Left lobe of liver (tissue), 2 donors: ENCODE data around the gene PDE7B. TPM values are rescaled to one million over a fixed set of nuclear protein-coding genes. Genes with fewer than 3 reads are reported as not detected.

ENCODE experiments used
- ATAC-seq: fragments of 200-7000 bp; cut with Tn5 transposase; one replicate; pipeline ENCODE4 v1.9.1; 2020; ENCODE audit warnings: mild to moderate bottlenecking, moderate library complexity
- DNase-seq: peaks from one replicate; pipeline ENCODE4 v3.0.0-alpha.2; 2020; ENCODE audit warnings: low spot score
- total RNA-seq: library from RNA; stranded (reverse); gene quantifications from one replicate; pipeline ENCODE4 v1.2.1, GENCODE V29; 2021
- donor health status: DM: no; HTN: no; CAD: no; lungs with moderate emphysema.
- donor health status: DM: no; HTN: yes; CAD: no.

The PDE7B gene
- total RNA-seq, 1 donor from 2014 or later = 3.4 TPM

DNA sequence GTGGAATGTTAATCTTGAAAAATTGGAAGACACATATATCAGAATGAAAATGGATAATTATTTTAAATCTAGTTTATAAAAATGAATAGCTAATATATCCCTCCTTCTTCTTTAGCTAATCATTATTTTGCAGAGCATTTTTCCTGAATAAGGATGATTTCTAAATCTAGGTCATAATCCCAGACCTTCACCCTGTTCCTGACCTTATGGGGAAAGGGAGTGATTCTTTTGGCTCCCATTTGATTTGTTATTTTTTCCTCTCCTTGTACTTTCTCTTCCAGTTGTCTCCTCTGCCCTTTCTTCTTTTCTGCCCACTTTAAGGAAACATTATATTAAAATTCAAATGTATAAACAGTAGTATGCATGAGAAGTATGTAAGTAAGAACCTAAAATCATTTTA is 208.6 kb downstream of the PDE7B start:
- ATAC-seq = no peak
- DNase-seq = no peak

GRCh38 chr6:136060759-136061158 is 209.3 kb downstream of the PDE7B start:
- ATAC-seq = peak; percentile 45
- DNase-seq = no peak

GRCh38 chr6:136061701-136062100 is 210.2 kb downstream of the PDE7B start:
- DNase-seq (no peak), ATAC-seq (no peak)

- ATAC-seq = no peak
- no peak for DNase-seq
Observed at GRCh38 chr6:136063096-136063495, 211.6 kb downstream of the PDE7B start.

GRCh38 chr6:136066005-136066404 is 214.5 kb downstream of the PDE7B start:
- DNase-seq (no peak), ATAC-seq (no peak)

DNA sequence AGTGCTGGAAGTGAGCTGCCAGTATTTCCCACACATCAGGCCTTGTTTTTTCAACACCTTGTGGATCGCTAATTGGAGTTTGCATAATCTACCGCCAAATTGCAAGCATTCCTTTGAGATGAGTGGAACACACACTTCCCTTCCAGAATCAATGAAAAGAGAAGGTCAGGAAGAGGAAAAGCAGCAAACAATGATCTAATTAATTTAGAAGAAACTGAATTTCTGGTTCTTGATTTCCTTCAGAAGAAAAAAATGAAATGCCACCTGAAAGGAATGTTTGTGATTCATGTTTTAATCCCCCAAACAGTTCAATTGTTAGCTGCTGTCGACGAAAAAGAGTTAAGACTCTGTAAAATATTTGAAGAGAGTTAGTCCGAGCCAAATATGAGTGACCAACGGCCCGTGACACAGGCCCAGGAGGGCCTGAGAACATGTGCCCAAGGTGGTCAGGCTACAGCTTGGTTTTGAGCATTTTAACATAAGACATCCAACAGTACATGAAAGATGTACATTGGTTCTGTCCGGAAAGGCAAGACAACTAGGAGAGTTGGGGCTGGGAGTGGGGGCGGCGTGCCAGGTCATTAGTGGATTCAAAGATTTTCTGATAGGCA is 216.3 kb downstream of the PDE7B start:
- no peak for DNase-seq
- no peak for ATAC-seq

DNA sequence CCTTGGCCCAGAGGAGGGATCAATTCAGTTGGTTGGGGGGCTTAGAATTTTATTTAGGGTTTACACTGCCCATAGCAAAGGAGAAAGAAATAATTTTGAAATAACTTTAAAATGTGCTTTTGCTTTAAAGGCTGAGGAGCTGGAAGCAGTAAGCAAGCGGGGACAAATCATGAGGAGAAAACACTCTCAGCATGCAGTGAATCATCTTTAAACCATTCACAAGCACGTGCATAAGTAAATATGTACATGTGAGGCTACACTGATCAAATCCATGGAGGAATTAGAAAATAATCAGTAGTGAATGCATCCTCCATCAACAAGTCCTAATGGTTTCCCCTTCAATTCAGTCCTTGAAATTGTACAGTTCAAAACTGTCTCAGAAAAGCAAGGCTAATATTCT is 217.6 kb downstream of the PDE7B start:
- DNase-seq (no peak), ATAC-seq (no peak)

- ATAC-seq = no peak
- DNase-seq = no peak
Observed at GRCh38 chr6:136070815-136071214, 219.3 kb downstream of the PDE7B start.

DNA sequence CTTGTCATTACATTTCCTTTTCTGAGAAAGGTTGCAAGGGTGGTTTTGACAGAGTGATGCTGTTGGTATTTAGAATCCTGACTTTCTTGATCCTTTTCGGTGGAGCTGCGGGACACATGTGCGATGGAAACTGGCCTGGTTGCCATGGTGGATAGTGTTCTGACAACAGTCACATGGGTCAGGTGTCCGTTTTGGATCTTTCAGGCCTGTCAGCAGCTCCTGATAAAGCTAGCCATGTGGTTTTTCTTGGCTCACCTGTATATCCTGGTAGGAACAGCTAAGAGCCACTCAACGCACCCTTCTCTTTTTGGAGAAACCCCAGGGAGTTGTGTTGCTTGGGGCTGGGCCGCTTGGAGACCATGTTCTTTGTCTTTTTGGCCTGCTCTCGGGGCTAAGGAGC is 221.2 kb downstream of the PDE7B start:
- ATAC-seq = no peak
- DNase-seq = no peak

DNA sequence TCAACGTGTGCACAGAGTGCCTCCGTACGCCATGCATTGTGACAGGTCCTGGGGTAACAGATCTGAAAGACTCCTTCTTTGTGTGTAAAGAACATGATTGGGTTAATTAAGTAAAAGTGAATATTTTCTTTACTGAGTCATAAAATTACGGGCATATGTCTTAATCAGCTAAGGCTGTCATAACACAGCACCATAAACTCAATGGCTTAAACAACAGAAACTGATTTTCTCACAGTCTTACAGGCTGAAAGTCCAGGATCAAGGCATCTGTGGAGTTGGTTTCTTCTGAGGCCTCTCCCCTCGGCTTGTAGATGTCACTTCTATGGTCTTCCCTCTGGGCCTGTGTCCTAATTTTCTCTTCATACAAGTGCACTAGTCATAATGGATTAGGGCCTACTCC is 221.7 kb downstream of the PDE7B start:
- ATAC-seq (no peak), DNase-seq (no peak)

GRCh38 chr6:136076496-136076895 is 225.0 kb downstream of the PDE7B start:
- DNase-seq = no peak
- ATAC-seq = no peak

GRCh38 chr6:136077834-136078576 is 226.5 kb downstream of the PDE7B start:
- ATAC-seq (no peak), DNase-seq (no peak)

DNA sequence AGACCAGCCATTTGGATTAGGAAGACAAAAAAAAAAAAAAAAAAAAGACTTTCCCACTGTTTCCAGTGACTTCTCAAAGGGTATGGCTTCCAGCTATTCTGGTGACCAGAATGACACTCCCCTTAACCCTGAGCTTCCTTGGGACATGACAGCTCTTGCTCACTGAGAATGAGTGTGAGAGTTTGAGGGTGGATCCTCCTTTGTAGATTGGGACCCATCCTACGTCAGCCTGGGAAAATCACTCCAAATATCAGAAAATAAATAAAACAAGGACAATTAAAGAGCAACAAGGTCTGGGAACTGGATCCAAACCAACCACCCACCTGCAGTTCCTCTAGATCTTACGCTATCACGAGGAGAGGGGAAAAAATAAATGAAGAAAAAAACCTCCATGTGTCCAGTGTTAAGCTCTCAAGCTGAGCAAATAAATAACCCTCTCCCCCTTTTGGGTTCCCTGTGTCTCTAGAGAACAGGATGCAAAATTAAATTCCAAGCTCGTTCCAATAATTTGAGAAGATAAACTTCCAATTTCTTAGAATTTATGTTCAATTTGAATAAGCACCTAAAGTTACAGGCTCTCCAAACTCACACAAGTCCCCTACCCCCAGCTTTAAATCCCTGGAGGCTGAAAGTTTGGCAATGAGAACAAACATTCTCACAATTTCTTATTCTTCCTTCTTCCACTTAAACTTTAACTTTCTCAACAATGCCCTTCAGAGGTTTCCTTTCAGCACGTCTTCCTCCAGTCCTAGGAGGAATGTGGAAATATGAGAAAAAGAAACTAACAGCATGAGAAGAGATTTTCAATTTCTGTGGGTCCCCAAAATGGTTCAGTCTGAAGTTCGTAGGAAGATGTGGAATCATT is 228.4 kb downstream of the PDE7B start:
- ATAC-seq (no peak), DNase-seq (no peak)

DNA sequence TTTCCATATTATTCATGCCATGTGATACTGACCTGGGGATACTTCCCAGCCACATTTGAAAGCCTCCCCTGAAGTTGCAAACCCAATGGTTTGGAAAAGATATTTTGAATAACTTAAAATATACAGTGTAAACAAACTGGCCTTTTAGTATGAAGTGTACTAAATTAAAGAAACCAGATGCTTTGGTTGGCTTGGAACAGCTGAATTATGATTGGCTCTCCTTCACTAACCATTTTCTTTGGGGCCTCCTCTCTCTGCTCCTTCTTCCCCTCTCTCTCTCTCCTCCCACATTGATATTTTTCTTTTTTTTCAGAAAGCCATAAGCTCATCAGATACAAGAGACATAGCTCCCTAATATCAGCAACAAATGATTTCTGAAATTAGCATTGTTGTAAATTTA is 232.0 kb downstream of the PDE7B start:
- ATAC-seq (no peak), DNase-seq (no peak)

GRCh38 chr6:136084403-136084802 is 232.9 kb downstream of the PDE7B start:
- DNase-seq = no peak
- no peak for ATAC-seq

- ATAC-seq = no peak
Observed at GRCh38 chr6:136085370-136086115, 234.0 kb downstream of the PDE7B start.

DNA sequence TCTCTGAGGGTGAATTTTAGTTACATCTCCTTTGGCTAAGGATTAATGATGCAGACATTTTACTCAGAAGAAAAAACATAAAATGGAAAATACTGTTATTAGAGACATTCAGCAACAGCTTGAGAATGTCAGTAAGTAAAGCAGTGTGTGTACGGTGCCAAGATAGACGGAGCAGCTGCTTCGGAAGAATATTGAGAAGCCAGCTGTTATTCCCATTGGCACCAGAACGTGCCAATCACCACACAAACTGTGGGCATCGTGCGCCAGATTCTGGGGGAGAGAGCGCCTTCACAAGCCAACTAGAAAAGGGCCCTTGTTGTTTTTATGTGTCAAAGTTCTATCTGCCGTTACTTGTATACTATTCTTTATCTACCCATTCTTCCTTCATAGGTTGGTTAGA is 235.2 kb downstream of the PDE7B start:
- DNase-seq (no peak), ATAC-seq (no peak)

More at GRCh38 chr6:136085370-136086115, 234.0 kb downstream of the PDE7B start:
- no peak for DNase-seq

DNA sequence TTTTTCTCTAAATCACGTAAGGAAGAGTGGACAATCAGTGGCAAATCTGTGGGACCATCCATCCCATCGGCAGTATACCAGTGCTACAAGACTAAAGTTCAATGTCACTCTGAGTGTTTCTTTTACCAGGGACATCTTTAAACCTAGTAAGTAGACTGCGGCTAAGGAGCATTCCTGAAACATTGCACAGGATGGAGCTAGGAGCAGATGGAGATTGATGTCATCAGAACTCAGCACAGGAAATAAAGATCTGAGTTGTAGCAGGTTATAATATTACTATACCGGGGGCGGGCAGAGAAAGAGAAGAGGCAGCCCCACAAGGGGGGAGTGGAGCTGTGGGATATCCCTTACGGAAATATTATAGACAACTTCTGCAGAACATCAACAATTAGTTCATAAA is 236.5 kb downstream of the PDE7B start:
- ATAC-seq (no peak), DNase-seq (no peak)

DNA sequence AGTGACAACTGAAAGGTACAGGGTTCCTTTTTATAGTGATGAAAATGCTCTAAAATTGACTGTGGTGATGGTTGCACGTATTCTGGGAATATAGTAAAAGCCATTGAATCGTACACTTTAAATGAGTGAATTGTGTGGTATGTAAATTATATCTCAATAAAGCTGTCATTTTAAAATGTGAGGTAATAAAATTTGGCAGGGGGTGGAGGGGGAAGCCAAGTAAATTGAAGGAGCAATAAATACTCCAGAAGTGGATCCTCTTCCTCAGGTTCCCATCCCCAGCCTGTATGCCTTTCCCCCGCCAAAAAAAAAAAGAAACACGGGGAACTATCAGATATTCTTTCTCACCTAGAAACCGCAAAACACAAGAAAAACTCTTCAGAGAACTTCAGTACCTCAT is 237.2 kb downstream of the PDE7B start:
- no peak for ATAC-seq

DNA sequence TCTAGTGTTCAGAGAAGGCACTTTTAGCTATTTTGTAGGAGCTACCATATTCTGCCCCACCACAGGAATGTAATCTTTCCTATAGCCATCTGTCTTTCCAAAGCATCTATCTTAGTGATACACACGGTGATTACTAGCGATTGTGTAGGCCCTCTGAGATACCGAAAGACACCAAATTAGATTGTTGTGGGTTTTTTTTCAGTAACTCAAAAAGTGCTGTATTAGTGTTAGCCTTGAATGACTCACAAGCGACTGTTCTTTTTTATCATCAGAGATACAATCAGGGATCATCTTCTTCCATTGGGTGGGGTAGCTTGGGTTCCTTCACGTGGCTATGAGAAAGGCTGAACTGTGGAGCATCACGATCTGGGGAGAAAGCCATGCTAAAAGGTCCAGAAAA is 238.4 kb downstream of the PDE7B start:
- no peak for ATAC-seq

More for the DNA sequence above, 237.2 kb downstream of the PDE7B start:
- no peak for DNase-seq

GRCh38 chr6:136090929-136091328 is 239.4 kb downstream of the PDE7B start:
- DNase-seq (no peak), ATAC-seq (no peak)

More for the DNA sequence above, 238.4 kb downstream of the PDE7B start:
- DNase-seq = no peak
